IMR-90 (cell line): Measurements from ENCODE around the gene MBD2. TPM values are rescaled to one million over a fixed set of nuclear protein-coding genes. Genes with fewer than 3 reads are reported as not detected.

Source experiments
- ATAC-seq: fragments of 200-7000 bp; cut with Tn5 transposase; 2 replicates; pipeline ENCODE4 v1.9.1; 2020; ENCODE audit warnings: low read depth, mild to moderate bottlenecking, moderate library complexity
- BruUV-seq: library from RNA; stranded (reverse); fragments of 400-500 nt; replicated peaks from 2 replicates; lab custom pipeline; 2021; lab: Mats Ljungman, UMichigan
- CTCF ChIA-PET: fragments of 300-600 bp; formaldehyde crosslinking; extraction: SDS; loops from one replicate; lab custom pipeline; 2021; ENCODE audit warnings: antibody characterized with exemption; lab: Yijun Ruan, JAX
- POLR2A ChIA-PET: fragments of 300-600 bp; sonication (Branson Sonifier 250); formaldehyde crosslinking; loops from one replicate; lab custom pipeline; 2022; ENCODE audit warnings: antibody characterized with exemption; ENCODE audit not compliant: unreplicated experiment; lab: Charles Lee
- DNase-seq: peaks from one replicate; pipeline ENCODE4 v3.0.0; 2013
- H2AFZ ChIP-seq: replicated peaks from 2 replicates; pipeline ENCODE3; 2013; ENCODE audit warnings: low read length, mild to moderate bottlenecking; ENCODE audit not compliant: poor library complexity
- H2AK5ac ChIP-seq: 2 replicates; pipeline ENCODE4 v1.6.1; 2013; ENCODE audit warnings: low read depth, low read length, inconsistent platforms
- H2AK9ac ChIP-seq: replicated peaks from 2 replicates; pipeline ENCODE3; 2013; ENCODE audit warnings: mild to moderate bottlenecking, low read depth, low read length, moderate library complexity; ENCODE audit not compliant: poor library complexity
- H2BK120ac ChIP-seq: 2 replicates; pipeline ENCODE4 v1.6.1; 2013; ENCODE audit warnings: low read depth, low read length, inconsistent platforms
- H2BK15ac ChIP-seq: 3 replicates; pipeline ENCODE4 v1.6.1; 2013; ENCODE audit warnings: low read depth, low read length, inconsistent platforms
- H2BK20ac ChIP-seq: 2 replicates; pipeline ENCODE4 v1.6.1; 2013; ENCODE audit warnings: low read depth, mild to moderate bottlenecking, inconsistent platforms, low read length, moderate library complexity
- H2BK5ac ChIP-seq: 2 replicates; pipeline ENCODE4 v1.6.1; 2013; ENCODE audit warnings: mild to moderate bottlenecking, low read depth, low read length, inconsistent platforms; ENCODE audit not compliant: poor library complexity, severe bottlenecking
- H3K14ac ChIP-seq: replicated peaks from 2 replicates; pipeline ENCODE4 v1.6.1; 2013; ENCODE audit warnings: low read depth, low read length, inconsistent platforms
- H3K18ac ChIP-seq: 2 replicates; pipeline ENCODE4 v1.6.1; 2013; ENCODE audit warnings: low read depth, low read length, control low read depth
- H3K23ac ChIP-seq: 2 replicates; pipeline ENCODE4 v1.6.1; 2013; ENCODE audit warnings: low read depth, low read length, inconsistent platforms
- H3K27ac ChIP-seq: 2 replicates; pipeline ENCODE4 v1.5.1; 2013; ENCODE audit warnings: mild to moderate bottlenecking, control low read depth, low read length; ENCODE audit not compliant: insufficient read depth
- H3K27me3 ChIP-seq: 2 replicates; pipeline ENCODE4 v1.6.1; 2013; ENCODE audit warnings: low read length; ENCODE audit not compliant: control insufficient read depth, insufficient read depth
- H3K36me3 ChIP-seq: 2 replicates; pipeline ENCODE4 v1.6.1; 2013; ENCODE audit warnings: low read length, mixed read lengths; ENCODE audit not compliant: control insufficient read depth, insufficient read depth
- H3K4ac ChIP-seq: 2 replicates; pipeline ENCODE4 v1.6.1; 2013; ENCODE audit warnings: low read depth, low read length, inconsistent platforms
- H3K4me1 ChIP-seq: 2 replicates; pipeline ENCODE4 v1.6.1; 2013; ENCODE audit warnings: low read length, mixed read lengths; ENCODE audit not compliant: control insufficient read depth, insufficient read depth
- H3K4me2 ChIP-seq: 2 replicates; pipeline ENCODE4 v1.6.1; 2013; ENCODE audit warnings: low read depth, mild to moderate bottlenecking, control low read depth, low read length, moderate library complexity
- H3K4me3 ChIP-seq: 2 replicates; pipeline ENCODE4 v1.5.1; 2013; ENCODE audit warnings: low read depth, mild to moderate bottlenecking, control low read depth, low read length, moderate library complexity; ENCODE audit not compliant: insufficient read depth
- H3K56ac ChIP-seq: 2 replicates; pipeline ENCODE4 v1.6.1; 2013; ENCODE audit warnings: low read length, inconsistent platforms; ENCODE audit not compliant: insufficient read depth; ENCODE audit errors: extremely low read depth
- H3K79me1 ChIP-seq, 2 experiments: 2 replicates each; pipeline ENCODE4 v1.6.1; 2013; ENCODE audit warnings: low read length in 2 of 2, inconsistent platforms in 1 of 2, low read depth in 1 of 2
- H3K9ac ChIP-seq: 2 replicates; pipeline ENCODE4 v1.6.1; 2013; ENCODE audit warnings: low read depth, low read length, control low read depth
- H3K9me1 ChIP-seq: 2 replicates; pipeline ENCODE4 v1.6.1; 2013; ENCODE audit warnings: low read length, inconsistent platforms; ENCODE audit not compliant: insufficient read depth
- H3K9me3 ChIP-seq: 2 replicates; pipeline ENCODE4 v1.6.1; 2013; ENCODE audit warnings: low read length; ENCODE audit not compliant: control insufficient read depth, insufficient read depth
- H4K20me1 ChIP-seq: 2 replicates; pipeline ENCODE4 v1.6.1; 2013; ENCODE audit warnings: low read length, inconsistent platforms; ENCODE audit not compliant: insufficient read depth
- H4K5ac ChIP-seq: 2 replicates; pipeline ENCODE4 v1.6.1; 2013; ENCODE audit warnings: mild to moderate bottlenecking, low read depth, low read length, control low read depth
- H4K8ac ChIP-seq, 2 experiments: 2 replicates each; pipeline ENCODE4 v1.6.1; 2013; ENCODE audit warnings: low read depth in 2 of 2, low read length in 2 of 2, control low read depth in 1 of 2, inconsistent platforms in 1 of 2
- H4K91ac ChIP-seq: 2 replicates; pipeline ENCODE4 v1.6.1; 2013; ENCODE audit warnings: low read depth, low read length, inconsistent platforms; ENCODE audit not compliant: insufficient read depth
- RCOR1 ChIP-seq: IDR thresholded peaks from 2 replicates; pipeline ENCODE4 v1.6.1; 2012; ENCODE audit warnings: mild to moderate bottlenecking, low read length, improper control_type of control experiment; ENCODE audit not compliant: insufficient replicate concordance
- WGBS, 2 experiments: methylation state at CpG; one replicate each; pipeline versions ENCODE4 v1.1.5 to v1.1.7; 2013; ENCODE audit warnings: missing lambda C conversion rate in 2 of 2; ENCODE audit not compliant: insufficient read length in 1 of 2; ENCODE audit errors: extremely low coverage in 2 of 2; 5-methylcytosine and 5-hydroxymethylcytosine counted together
- dilution Hi-C: fragments of 300-500 bp; cut with HindIII; formaldehyde crosslinking; loops from one replicate; pipeline ENCODE4 v1.14.3; 2018; ENCODE audit warnings: low sequenced_read_pairs; ENCODE audit not compliant: unreplicated experiment
- in situ Hi-C: fragments of 300-500 bp; cut with MboI; formaldehyde crosslinking; loops from 3 replicates; pipeline ENCODE4 v1.14.3; 2019; ENCODE audit warnings: low sequenced_read_pairs, inconsistent platforms, mixed read lengths
- intact Hi-C: fragments of 100-400 bp; cut with micrococcal nuclease; formaldehyde crosslinking; loops from 2 replicates; pipeline ENCODE4 v1.10.0; 2022
- polyA plus RNA-seq, 3 experiments: library from polyadenylated mRNA; depleted of rRNA; stranded (reverse); fragments of >200 nt; gene quantifications; 2 replicates each; pipeline ENCODE4 v1.2.3, GENCODE V29; 2012; ENCODE audit warnings: low replicate concordance in 1 of 3
- total RNA-seq: library from RNA; depleted of rRNA; stranded (reverse); fragments of >200 nt; gene quantifications from 2 replicates; pipeline ENCODE4 v1.2.3, GENCODE V29; 2012

Gene MBD2
- total and polyA plus RNA-seq, 2 of the 4 experiments (the other 2 are of a cell fraction): 9.7 to 29.5 TPM

- dilution Hi-C loops: no loop called here
- no peak for TF ChIP-seq RCOR1
- POLR2A ChIA-PET: no interaction called here
These were observed 9.3 kb upstream of the MBD2 start for GRCh38 chr18:54233747-54234146.

More at GRCh38 chr18:54233747-54234146, 9.3 kb upstream of the MBD2 start:
- no peak overlapping the region for H3K4me2 ChIP-seq
- in situ Hi-C loops: no loop called here
- no peaks in the 10 kb centered on the region for H3K9me3 ChIP-seq
- CTCF ChIA-PET: no interaction called here
- no peak overlapping the region for H2BK15ac ChIP-seq
- no peak overlapping the region for H3K4me3 ChIP-seq
- no TSS peak for BruUV-seq
- ATAC-seq: no peak
- no peak overlapping the region for H3K27ac ChIP-seq
- H3K4ac ChIP-seq: no peak overlapping the region
- no peak overlapping the region for H4K8ac ChIP-seq
- no peak for DNase-seq
- H3K18ac ChIP-seq: no peak overlapping the region
- no peak overlapping the region for H2BK20ac ChIP-seq
- H3K9ac ChIP-seq: no peak overlapping the region
- H3K27me3 ChIP-seq: peaks cover 6% of the 10 kb centered on the region
- H4K5ac ChIP-seq: no peak overlapping the region
- no peak overlapping the region for H2AK5ac ChIP-seq
- intact Hi-C loops: no loop called here
- no peaks in the 10 kb centered on the region for H4K20me1 ChIP-seq
- no peak overlapping the region for H3K14ac ChIP-seq
- no peaks in the 10 kb centered on the region for H3K79me1 ChIP-seq
- no peak overlapping the region for H3K56ac ChIP-seq
- no peak overlapping the region for H2AK9ac ChIP-seq
- no peak overlapping the region for H3K23ac ChIP-seq
- H2BK5ac ChIP-seq: no peak overlapping the region
- no peak overlapping the region for H2AFZ ChIP-seq
- H2BK120ac ChIP-seq: no peak overlapping the region
- no peaks in the 10 kb centered on the region for H3K9me1 ChIP-seq
- 100% methylated on average over 2 of the region's 5 CpGs; no CpG with 5 or more reads in 1 of the 2 experiments for WGBS, 2 experiments
- H3K36me3 ChIP-seq: no peaks in the 10 kb centered on the region
- no peaks in the 10 kb centered on the region for H3K4me1 ChIP-seq
- no peak overlapping the region for H4K91ac ChIP-seq
